Smooth muscle cell (in vitro differentiated cells): ENCODE measurements around the gene HEMK1. TPM values are rescaled to one million over a fixed set of nuclear protein-coding genes. Genes with fewer than 3 reads are reported as not detected.

Source experiments
- DNase-seq: peaks from one replicate; lab custom pipeline; 2025; ENCODE audit not compliant: unreplicated experiment; lab: John Stamatoyannopoulos, UW
- H2AFZ ChIP-seq: fragments of 200-600 bp; sonication (generic); 2 replicates; pipeline ENCODE4 v1.6.0; 2016; ENCODE audit warnings: antibody characterized with exemption, low read depth, mild to moderate bottlenecking
- H3F3A ChIP-seq: fragments of 200-600 bp; sonication (generic); 2 replicates; pipeline ENCODE4 v1.6.0; 2017; ENCODE audit warnings: antibody characterized with exemption, low read depth
- H3K27ac ChIP-seq: fragments of 200-600 bp; sonication (generic); 2 replicates; pipeline ENCODE4 v1.5.1; 2016; ENCODE audit warnings: low read depth, mild to moderate bottlenecking
- H3K27me3 ChIP-seq: fragments of 200-600 bp; sonication (generic); 2 replicates; pipeline ENCODE4 v1.6.1; 2016; ENCODE audit warnings: low read depth, mild to moderate bottlenecking
- H3K36me3 ChIP-seq: fragments of 200-600 bp; sonication (generic); 2 replicates; pipeline ENCODE4 v1.5.1; 2016; ENCODE audit warnings: low read depth
- H3K4me1 ChIP-seq: fragments of 200-600 bp; sonication (generic); 2 replicates; pipeline ENCODE4 v1.5.1; 2016; ENCODE audit warnings: low read depth
- H3K4me2 ChIP-seq: fragments of 200-600 bp; sonication (generic); 2 replicates; pipeline ENCODE4 v1.6.0; 2016; ENCODE audit warnings: mild to moderate bottlenecking
- H3K4me3 ChIP-seq: fragments of 200-600 bp; sonication (generic); 2 replicates; pipeline ENCODE4 v1.5.1; 2016; ENCODE audit warnings: mild to moderate bottlenecking
- H3K79me2 ChIP-seq: fragments of 200-600 bp; sonication (generic); 2 replicates; pipeline ENCODE4 v1.6.0; 2016; ENCODE audit warnings: low read depth, mild to moderate bottlenecking
- H3K9ac ChIP-seq: fragments of 200-600 bp; sonication (generic); 2 replicates; pipeline ENCODE4 v1.6.0; 2016; ENCODE audit warnings: low read depth
- H3K9me3 ChIP-seq: fragments of 200-600 bp; sonication (generic); replicated peaks from 2 replicates; pipeline ENCODE4 v1.5.1; 2016; ENCODE audit warnings: low read depth
- H4K20me1 ChIP-seq: fragments of 200-600 bp; sonication (generic); 2 replicates; pipeline ENCODE4 v1.6.0; 2016; ENCODE audit warnings: low read depth
- CTCF ChIP-seq: fragments of 200-600 bp; sonication (generic); IDR thresholded peaks from 2 replicates; pipeline ENCODE4 v1.5.1; 2017; ENCODE audit warnings: borderline replicate concordance, mild to moderate bottlenecking, antibody characterized with exemption; ENCODE audit not compliant: insufficient read depth, poor library complexity, severe bottlenecking
- WGBS: methylation state at CpG from one replicate; pipeline ENCODE4 v1.1.7; 2016; ENCODE audit warnings: low lambda C conversion rate; 5-methylcytosine and 5-hydroxymethylcytosine counted together
- polyA plus RNA-seq: library from polyadenylated mRNA; unstranded; fragments of >200 nt; fragmentation: Nextera tagmentation; extraction: Ambion mirVana; gene quantifications from 2 replicates; pipeline ENCODE4 v1.2.1, GENCODE V29; 2016
- total RNA-seq: library from RNA; depleted of rRNA; stranded (reverse); fragments of >200 nt; gene quantifications from 2 replicates; pipeline ENCODE4 v1.2.3, GENCODE V29; 2014

Gene HEMK1
- total and polyA plus RNA-seq, 2 experiments from 2014 or later = 15.3 to 28.3 TPM

- H3K27ac ChIP-seq = no peak overlapping the region
- H3K9me3 ChIP-seq = no peaks in the 10 kb centered on the region
- no peaks in the 10 kb centered on the region for H4K20me1 ChIP-seq
- peaks cover 3% of the 10 kb centered on the region for H3K4me1 ChIP-seq
- peak overlapping the region; percentile 50 for H3K9ac ChIP-seq
- peak overlapping the region; percentile 67 for H3K4me3 ChIP-seq
- H3F3A ChIP-seq = peaks cover 4% of the 10 kb centered on the region
- TF ChIP-seq CTCF = no peak
- H3K36me3 ChIP-seq = no peaks in the 10 kb centered on the region
- H3K79me2 ChIP-seq = peaks cover 6% of the 10 kb centered on the region
- peak overlapping the region; percentile 88 for H3K4me2 ChIP-seq
- H2AFZ ChIP-seq = peak overlapping the region; percentile 86
- no peaks in the 10 kb centered on the region for H3K27me3 ChIP-seq
- 27% methylated on average over 11 of the region's 11 CpGs for WGBS
- no peak for DNase-seq
Measured at GRCh38 chr3:50567011-50567385, 2.3 kb upstream of the HEMK1 start.

GRCh38 chr3:50567386-50568167 lies 1.7 kb upstream of the HEMK1 start, which contains the start of gene C3orf18:
Gene C3orf18 (minus strand): TSS chr3:50567747. CDS start chr3:50565699, 2,048 bp downstream.
- TF ChIP-seq CTCF = no peak
- H3K27me3 ChIP-seq = no peaks in the 10 kb centered on the region
- peak within 1 kb of the TSS; percentile 69 for H3K4me3 ChIP-seq
- 4% methylated on average over 41 of the region's 53 CpGs for WGBS
- DNase-seq = peak; percentile 81
- peak within 1 kb of the TSS; percentile 27 for H3K27ac ChIP-seq
- no peaks in the 10 kb centered on the region for H4K20me1 ChIP-seq
- no peaks in the 10 kb centered on the region for H3K36me3 ChIP-seq
- H3F3A ChIP-seq = peaks cover 4% of the 10 kb centered on the region
- H3K9ac ChIP-seq = peak within 1 kb of the TSS; percentile 50
- H3K4me1 ChIP-seq = peaks cover 3% of the 10 kb centered on the region
- H3K9me3 ChIP-seq = no peaks in the 10 kb centered on the region
- peak within 1 kb of the TSS; percentile 88 for H3K4me2 ChIP-seq
- H3K79me2 ChIP-seq = peaks cover 6% of the 10 kb centered on the region
- H2AFZ ChIP-seq = peak within 1 kb of the TSS; percentile 86

- Histone ChIP-seq H3K27me3 (no peaks in the 10 kb centered on the region), H3K4me1 (peaks cover 3% of the 10 kb centered on the region), H3K9me3 (no peaks in the 10 kb centered on the region), H3K4me2 (peak overlapping the region; percentile 88), H3K9ac (no peak overlapping the region), H3F3A (peaks cover 4% of the 10 kb centered on the region), H3K79me2 (peaks cover 6% of the 10 kb centered on the region), H2AFZ (no peak overlapping the region), H4K20me1 (no peaks in the 10 kb centered on the region), H3K27ac (no peak overlapping the region), H3K36me3 (no peaks in the 10 kb centered on the region), H3K4me3 (peak overlapping the region; percentile 69)
- WGBS = 95% methylated on average over 5 of the region's 5 CpGs
- DNase-seq = no peak
- TF ChIP-seq CTCF = no peak
Measured at GRCh38 chr3:50570508-50571279, 1.4 kb downstream of the HEMK1 start.
